K562 treated with DMSO at 1 percent for 48 hours (cell line): ENCODE data around the gene ABCE1. TPM values are rescaled to one million over a fixed set of nuclear protein-coding genes. Genes with fewer than 3 reads are reported as not detected.

ENCODE experiments used
- total RNA-seq: library from RNA; unstranded; fragments of 300-600 nt; gene quantifications from 2 replicates; pipeline ENCODE4 v1.2.3, GENCODE V29; 2022; ENCODE audit warnings: low replicate concordance; ENCODE audit errors: extremely low read depth

Gene ABCE1
- total RNA-seq: not detected in 2 replicates

DNA sequence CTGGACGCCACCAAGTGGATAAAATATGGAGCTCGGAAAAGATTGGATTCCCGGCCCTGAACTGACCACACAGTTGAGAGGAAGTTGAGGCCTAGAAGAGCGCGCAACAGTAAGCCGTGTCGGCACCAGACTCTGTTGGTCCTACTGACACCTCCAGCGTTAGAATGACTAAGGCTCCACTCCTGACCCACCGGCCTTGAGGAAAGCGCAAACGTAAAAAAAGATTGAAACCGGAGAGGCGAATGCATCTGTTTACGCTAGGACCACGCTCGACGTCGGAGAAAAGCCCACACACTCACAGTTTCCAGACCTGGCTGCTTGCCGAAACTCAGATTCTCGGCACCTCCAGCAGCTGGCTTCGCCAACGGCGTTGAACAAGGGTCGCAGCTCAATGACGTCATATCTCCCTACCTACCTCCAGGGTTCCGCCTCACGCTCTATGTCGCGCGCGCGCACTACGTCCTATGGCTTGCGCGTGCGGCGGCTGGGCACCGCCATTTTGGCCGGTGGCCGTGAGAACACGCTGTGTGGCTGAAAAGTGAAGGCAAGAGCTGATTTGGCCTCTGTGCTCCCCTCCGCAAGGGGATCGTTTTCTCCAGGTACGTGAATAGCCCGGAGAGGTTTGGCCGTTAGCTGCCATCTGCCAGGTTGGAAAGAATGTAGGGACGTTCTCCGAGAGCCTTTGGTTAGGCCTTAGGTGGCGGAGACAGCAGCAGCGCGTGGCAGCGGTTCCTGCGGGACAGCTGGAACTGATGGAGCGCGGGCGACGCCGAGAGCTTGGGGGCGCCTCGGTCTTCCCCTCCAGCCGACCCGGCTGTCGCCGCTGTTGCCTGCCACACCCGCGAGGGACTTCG, at the start of gene ABCE1, which contains the start of gene ANAPC10:
ABCE1 (plus strand) TSS at position 491 of the 854 bp plus-strand sequence. CDS start 6,102 bp downstream, outside the sequence.
ANAPC10 (minus strand) TSS at position 376 of the 854 bp plus-strand sequence. CDS start 2,097 bp downstream, outside the sequence.

Other genes with a start within 250 kb of the ABCE1 start
- not detected in 2 replicates for gene ANAPC10, start 115 bp upstream of the ABCE1 start, total RNA-seq
- gene OTUD4, start 82.3 kb downstream of the ABCE1 start, total RNA-seq: not detected in 2 replicates